Gastroesophageal sphincter (tissue), 3 donors: ENCODE results near the gene OGA.

Experiments used
- POLR2A ChIP-seq, 2 donors: fragments of 450-650 bp; IDR thresholded peaks; one replicate each; pipeline ENCODE4 v1.6.1; 2017; ENCODE audit warnings: antibody characterized with exemption in 2 of 2, mild to moderate bottlenecking in 2 of 2, moderate library complexity in 1 of 2
- TF ChIP-seq, protein P1 (sequence below), 4 experiments: fragments of 200-600 bp in 2 of 4; fragments of 450-650 bp in 2 of 4; sonication (generic) in 1 of 4; IDR thresholded peaks; one replicate each; pipeline ENCODE4 v1.5.1; 2017 to 2019; ENCODE audit warnings: antibody characterized with exemption in 4 of 4, mild to moderate bottlenecking in 2 of 4, moderate library complexity in 2 of 4

DNA sequence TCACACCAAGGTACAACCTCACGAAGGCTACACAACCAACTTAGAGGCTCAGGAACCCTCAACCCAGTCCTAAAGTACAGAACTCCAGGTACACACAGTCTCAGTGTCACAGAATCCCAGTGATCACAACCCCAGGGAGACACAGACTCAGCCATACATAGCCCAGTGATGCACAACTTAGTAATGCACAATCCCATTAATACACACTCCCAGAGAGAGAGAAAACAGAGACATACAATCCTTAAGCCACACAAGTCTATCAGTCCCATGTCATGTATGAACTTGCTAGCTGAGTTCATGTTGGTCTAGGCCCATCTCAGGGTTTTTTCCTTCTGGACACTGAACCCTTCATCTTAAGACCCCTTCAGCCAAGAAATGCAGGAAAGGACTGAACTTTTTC, 20.8 kb upstream of the OGA start:
- TF ChIP-seq POLR2A (IDR thresholded peaks at IDR 0.05), result no peak
- TF ChIP-seq, protein P1, sequence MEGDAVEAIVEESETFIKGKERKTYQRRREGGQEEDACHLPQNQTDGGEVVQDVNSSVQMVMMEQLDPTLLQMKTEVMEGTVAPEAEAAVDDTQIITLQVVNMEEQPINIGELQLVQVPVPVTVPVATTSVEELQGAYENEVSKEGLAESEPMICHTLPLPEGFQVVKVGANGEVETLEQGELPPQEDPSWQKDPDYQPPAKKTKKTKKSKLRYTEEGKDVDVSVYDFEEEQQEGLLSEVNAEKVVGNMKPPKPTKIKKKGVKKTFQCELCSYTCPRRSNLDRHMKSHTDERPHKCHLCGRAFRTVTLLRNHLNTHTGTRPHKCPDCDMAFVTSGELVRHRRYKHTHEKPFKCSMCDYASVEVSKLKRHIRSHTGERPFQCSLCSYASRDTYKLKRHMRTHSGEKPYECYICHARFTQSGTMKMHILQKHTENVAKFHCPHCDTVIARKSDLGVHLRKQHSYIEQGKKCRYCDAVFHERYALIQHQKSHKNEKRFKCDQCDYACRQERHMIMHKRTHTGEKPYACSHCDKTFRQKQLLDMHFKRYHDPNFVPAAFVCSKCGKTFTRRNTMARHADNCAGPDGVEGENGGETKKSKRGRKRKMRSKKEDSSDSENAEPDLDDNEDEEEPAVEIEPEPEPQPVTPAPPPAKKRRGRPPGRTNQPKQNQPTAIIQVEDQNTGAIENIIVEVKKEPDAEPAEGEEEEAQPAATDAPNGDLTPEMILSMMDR (IDR thresholded peaks at IDR 0.05), result no peak
